ENCODE data around the gene RXRB.

GRCh38 chr6:33211666-33212422 lies 11.4 kb upstream of the RXRB start:
- TF ChIP-seq CTCF (IDR thresholded peaks at IDR 0.05) (no peak), ZNF302 (CRISPR knock-in tag; IDR thresholded peaks at IDR 0.05) (no peak), RCOR1 (IDR thresholded peaks at IDR 0.05; ENCODE audit: low read depth, low read length) (no peak), MAZ (IDR thresholded peaks at IDR 0.05; ENCODE audit: borderline replicate concordance, low read depth, low read length) (no peak), NFE2L2 (conservative IDR thresholded peaks at IDR 0.05; ENCODE audit: low read length) (no peak), HOXA7 (CRISPR knock-in tag; IDR thresholded peaks at IDR 0.05) (no peak), BHLHE40 (IDR thresholded peaks at IDR 0.05; ENCODE audit: low read depth, low read length) (no peak), EP300 (IDR thresholded peaks at IDR 0.05) (no peak), MAX (IDR thresholded peaks at IDR 0.05) (no peak), HOXB5 (CRISPR knock-in tag; IDR thresholded peaks at IDR 0.05) (no peak), POLR2A (IDR thresholded peaks at IDR 0.05; ENCODE audit: low read length) (no peak)

Data from A549 (cell line).